SK-N-DZ (cell line): ENCODE data around the gene FBXW8.

Experiments
- DNase-seq: peaks from one replicate; pipeline ENCODE4 v3.0.0-alpha.2; 2015; ENCODE audit warnings: low spot score

FBXW8 gene

DNA sequence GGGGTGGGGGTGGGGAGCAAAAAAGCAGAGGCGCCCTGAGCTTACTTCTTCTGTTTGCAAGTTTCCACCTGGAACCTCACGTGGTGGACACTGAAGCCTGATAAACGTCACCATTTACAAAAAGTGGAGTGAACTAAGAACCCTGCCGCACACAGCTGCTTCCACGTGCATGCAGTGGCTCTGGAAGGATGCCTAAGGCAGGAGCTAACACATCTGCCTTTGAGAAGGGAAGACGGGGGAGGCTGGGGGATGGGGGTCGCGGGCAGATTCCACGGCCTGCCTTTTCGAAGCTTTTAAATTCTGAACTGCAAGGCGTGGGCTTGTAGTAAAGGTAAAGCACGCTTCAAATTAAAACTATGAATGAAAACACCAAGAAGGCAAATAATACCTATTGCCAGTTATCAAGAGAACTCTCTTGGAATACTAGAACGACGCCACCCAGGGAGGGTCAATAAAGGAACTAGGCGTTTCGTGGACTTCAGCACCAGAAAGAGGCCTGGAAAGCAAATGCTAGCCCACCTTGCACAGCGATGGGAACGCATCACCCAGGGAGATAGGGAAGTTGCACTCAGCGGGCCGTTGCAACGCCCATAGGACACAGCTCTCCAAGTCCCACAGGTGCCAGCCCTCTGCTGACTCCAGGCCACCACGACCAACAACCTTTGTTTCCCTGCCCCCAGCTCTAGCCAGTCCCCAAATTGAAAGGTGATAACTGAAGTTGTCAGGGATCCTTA is 126.7 kb downstream of the FBXW8 start:
- no peak for DNase-seq

DNA sequence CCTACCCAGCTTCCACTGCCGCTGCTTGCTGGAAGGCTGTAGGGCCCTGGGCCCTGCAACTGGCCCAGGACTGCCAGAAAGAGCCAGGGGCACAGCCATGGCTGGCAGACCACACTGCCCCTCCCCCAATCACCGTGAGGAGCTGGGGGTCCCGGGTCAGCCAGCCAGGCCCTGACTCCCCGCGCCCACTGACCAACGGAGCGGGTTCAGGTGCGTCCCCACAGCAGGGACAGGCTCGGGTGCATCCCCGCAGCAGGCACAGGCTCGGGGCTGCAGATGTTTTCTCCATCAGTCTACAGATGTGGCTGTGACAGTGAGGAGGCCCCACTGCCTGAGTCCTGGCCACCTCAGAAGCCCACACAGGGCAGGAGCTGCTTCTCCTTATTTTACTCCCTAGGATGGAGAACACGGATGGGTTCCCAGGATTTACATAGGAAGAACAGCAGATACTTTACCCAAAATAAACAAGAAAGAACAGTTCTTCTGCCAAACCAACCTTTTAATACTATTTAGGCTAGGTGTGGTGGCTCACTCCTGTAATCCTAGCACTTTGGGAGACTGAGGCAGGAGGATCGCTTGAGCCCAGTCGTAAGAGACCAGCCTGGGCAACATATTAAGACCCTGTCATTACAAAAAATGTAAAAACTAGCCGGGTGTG is 127.4 kb downstream of the FBXW8 start:
- no peak for DNase-seq

GRCh38 chr12:117038919-117039318 is 128.2 kb downstream of the FBXW8 start:
- no peak for DNase-seq

GRCh38 chr12:117039891-117040309 is 129.2 kb downstream of the FBXW8 start:
- no peak for DNase-seq

DNA sequence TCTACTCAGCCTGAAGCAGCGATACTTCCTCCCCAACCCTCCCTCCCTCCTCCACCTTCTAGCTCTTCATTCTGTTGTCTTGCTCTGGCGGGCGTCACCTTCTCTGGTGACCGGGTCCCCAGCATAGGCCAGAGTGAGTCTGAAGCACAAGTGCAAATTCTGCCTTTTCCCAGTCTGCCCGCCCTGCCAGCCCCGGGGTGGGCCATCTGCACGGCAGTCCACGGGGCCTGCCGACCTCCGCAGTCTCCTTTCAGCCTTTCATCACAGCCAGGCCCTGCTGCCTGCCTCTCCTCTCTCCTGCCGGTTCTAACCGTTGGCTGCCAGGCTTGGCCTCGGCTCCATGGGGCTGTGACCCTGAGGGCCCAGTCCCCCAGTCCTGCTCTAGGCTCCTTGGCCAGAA is 129.7 kb downstream of the FBXW8 start:
- DNase-seq, result no peak

- DNase-seq, result no peak
Measured at GRCh38 chr12:117041798-117042170, 131.0 kb downstream of the FBXW8 start.

- no peak for DNase-seq
Measured at GRCh38 chr12:117042171-117042842, 131.6 kb downstream of the FBXW8 start.

GRCh38 chr12:117042862-117043261 is 132.1 kb downstream of the FBXW8 start:
- DNase-seq, result no peak

DNA sequence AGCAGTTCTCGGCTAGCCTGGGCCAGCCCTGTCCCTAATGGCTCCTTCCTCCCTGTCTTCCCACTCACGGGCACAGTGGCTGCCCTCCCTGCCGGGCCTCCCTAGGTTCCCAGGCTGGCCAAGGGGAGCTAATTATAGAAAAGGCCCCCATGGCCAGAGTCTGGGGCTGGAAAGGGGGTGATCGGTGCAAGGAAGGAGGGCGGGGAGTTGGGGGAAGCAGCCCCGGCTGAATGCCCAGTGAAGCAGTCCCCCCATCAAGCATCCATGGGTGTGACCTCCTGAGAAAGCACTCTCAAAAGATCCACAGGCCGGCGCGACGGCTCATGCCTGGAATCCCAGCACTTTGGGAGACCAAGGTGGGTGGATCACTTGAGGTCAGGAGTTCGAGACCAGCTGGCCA is 133.6 kb downstream of the FBXW8 start:
- no peak for DNase-seq

- no peak for DNase-seq
Measured at GRCh38 chr12:117044790-117045159, 134.0 kb downstream of the FBXW8 start.

- DNase-seq, result peak; percentile 59
Measured at GRCh38 chr12:117045160-117046010, 134.6 kb downstream of the FBXW8 start.

DNA sequence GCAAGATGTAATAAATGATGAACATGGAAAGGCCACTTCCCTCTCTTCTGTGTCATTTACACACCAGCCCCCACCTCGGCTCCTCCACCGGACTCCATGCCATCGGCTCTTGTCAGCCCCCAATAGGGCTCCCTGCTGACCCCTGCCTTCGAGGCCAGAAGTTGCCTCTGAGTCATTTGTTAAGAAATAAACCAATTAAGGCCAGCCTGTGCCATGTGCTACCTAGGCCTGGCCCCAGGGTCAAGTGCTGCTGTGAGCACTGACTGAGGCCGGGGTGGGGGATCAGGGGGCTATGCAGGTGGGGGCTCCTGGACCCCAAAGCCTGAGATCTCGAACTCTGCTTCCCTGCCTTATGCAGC is 135.2 kb downstream of the FBXW8 start:
- peak; percentile 78 for DNase-seq

- no peak for DNase-seq
Measured at GRCh38 chr12:117046425-117046824, 135.7 kb downstream of the FBXW8 start.

GRCh38 chr12:117046861-117047530 is 136.2 kb downstream of the FBXW8 start:
- DNase-seq, result no peak

GRCh38 chr12:117047810-117048584 is 137.2 kb downstream of the FBXW8 start:
- no peak for DNase-seq

DNA sequence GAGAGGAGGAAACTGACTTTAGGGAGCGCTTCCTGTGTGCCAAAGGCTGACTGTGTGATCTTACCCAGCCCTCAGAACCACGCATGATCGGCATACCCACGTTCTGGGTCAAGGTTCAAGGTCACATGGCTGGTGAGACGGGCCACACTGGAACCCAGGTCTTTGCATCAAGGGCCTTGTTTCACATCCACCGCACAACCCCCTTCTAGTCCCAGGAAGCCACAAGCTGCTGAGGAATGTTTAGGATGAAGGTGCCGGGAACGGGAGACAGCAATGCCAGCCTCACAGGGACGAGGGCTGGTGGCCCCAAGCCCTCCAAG is 137.8 kb downstream of the FBXW8 start:
- no peak for DNase-seq

DNA sequence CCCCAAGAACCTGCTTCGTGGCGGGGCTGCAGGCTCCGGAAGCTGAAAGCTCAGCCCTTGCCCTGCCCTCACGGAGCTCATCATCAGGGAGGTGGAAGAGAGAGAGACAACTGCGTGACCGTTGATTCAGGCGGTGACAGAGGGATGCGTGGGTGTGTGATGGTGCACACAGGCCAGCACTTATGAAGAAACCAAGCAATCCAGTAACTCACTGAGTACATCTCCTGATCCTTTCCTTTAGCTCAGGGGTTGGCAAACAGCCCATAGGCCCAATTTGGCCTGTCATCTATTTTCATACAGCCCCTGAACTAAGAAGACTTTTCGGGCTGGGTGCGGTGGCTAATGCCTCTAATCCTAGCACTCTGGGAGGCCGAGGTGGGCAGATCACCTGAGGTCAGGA is 138.5 kb downstream of the FBXW8 start:
- DNase-seq, result no peak

DNA sequence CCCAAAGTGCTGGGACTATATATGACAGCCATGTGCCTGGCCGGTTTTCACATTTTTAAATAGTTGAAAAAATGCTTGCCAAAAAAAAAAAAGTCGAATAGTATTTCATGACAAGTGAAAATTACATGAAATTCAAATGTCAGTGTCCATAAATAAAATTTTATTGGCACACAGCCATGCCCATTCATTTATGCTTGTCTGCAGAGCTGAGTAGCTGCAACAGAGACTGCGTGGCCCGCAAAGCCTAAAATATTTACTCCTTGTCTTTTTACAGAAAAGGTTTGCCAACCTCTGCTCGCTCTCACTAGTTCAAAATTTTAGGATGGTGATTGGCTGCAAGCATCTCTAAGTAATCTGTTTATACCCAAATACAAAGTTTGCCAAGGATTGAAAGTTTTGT is 139.3 kb downstream of the FBXW8 start:
- no peak for DNase-seq

- DNase-seq, result no peak
Measured at GRCh38 chr12:117051380-117051779, 140.6 kb downstream of the FBXW8 start.

DNA sequence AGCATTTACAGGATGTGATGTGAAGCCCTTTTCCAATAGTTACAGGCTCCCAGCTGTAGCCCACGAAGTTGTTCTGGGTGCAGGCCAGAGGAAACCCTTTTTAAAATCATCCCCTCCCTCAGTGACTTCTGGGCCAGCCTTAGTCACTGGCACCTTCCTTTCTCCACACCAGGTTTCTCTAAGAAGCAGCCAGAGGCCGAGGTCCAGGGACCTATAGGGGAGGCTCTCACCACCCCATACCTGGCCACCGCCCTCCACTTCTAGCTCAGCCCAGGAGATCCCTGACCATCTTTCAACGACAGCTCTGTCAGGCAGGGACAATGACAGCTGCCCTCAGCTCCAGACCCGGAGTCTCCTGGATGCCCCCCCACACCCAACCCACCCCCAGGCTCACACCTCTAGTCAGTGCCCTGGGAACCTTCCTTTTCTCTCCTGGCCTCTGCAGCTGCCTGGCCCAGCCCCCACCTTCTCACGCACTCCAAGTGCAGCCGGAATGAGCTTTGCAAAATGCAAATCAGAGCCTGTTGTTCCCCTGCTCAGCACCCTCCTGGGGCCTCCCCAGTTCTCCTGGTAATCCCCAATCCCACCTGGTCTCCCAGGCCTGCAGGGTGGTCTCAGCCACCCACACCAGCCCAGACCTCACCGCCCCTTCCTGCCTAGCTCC is 141.8 kb downstream of the FBXW8 start:
- no peak for DNase-seq
